ENCODE results near the gene MTAP.

The MTAP gene

GRCh38 chr9:21802418-21803000 is at the start of gene MTAP:
MTAP (plus strand) TSS chr9:21802636; CDS start chr9:21802749, 113 bp downstream.
- DNase-seq (ENCODE audit: extremely low read depth in 1 of 2, low read depth in 1 of 2): peak in 1 of 2 donors; percentile 42

DNA sequence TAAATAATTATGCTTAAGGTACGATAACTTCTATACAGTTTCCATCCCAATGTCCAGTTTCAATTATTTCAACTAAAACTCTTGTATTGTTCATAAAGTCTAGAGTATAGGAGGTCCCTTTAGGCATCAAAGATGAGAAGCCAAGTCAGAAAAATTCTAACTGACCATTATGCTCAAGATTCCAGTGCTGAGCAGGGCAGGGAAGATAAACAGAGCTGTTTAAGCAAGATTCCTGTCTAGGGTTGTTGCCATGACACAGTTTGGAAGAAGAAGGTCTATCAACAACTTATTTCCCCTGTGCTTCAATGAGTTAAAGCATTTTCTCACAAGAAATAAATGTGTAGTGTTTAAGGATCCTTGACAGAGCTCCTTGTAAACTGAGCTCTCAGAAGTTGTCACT is 48.9 kb upstream of the MTAP start:
- DNase-seq (ENCODE audit: extremely low read depth in 1 of 2, low read depth in 1 of 2): no peak

- DNase-seq (ENCODE audit: extremely low read depth in 1 of 2, low read depth in 1 of 2): no peak
Observed at GRCh38 chr9:21754741-21755140, 47.7 kb upstream of the MTAP start.

GRCh38 chr9:21758540-21758939 is 43.9 kb upstream of the MTAP start:
- DNase-seq (ENCODE audit: extremely low read depth in 1 of 2, low read depth in 1 of 2): no peak

DNA sequence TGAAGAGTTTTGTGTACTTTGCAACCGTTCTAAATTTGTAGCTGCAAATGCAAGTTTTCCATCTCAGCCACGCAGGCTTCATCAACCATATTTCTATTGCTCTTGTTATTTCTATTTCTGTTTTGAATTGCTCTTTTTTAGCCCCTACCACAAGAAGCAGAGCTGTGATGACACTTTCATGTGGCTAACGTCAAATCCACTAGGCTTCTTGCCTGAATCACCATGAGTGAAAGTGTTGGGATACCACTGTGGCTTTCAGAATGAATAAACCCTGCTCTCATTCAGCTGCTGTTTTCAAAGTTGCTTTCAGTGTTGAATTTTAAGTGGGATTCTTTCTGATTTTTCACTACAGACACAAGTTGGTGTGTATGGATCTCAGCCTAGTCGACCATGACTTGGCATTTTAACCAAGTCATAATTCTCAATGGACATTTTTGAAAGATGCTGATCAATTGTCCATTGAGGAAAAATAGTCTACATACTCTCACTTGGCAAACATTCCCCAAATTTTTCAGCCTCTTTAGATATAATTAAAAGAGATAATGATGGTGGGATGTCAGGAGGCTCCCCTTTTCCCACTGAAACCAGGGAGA is 41.0 kb upstream of the MTAP start:
- DNase-seq (ENCODE audit: extremely low read depth in 1 of 2, low read depth in 1 of 2): no peak

- DNase-seq (ENCODE audit: extremely low read depth in 1 of 2, low read depth in 1 of 2): no peak
Observed at GRCh38 chr9:21762064-21762463, 40.4 kb upstream of the MTAP start.

DNA sequence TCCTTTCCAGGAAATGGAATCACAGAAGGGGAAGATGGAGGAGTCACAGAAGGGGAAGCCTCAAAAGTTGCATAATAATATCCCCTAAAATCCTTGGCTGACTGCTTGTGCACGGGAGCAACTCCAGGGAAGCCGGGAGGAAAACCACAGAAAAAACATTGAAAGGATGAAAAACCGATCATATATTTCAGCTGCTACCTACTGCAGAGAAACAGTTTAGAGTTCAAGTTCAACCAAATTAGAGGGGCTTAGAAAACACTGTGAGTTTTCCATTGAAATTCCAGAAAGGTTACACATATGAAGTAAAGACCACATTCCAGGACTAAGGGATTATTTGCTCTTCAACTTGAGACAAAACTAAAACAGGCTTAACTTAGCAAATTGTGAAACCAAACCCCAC is 37.6 kb upstream of the MTAP start:
- DNase-seq (ENCODE audit: extremely low read depth in 1 of 2, low read depth in 1 of 2): no peak

DNA sequence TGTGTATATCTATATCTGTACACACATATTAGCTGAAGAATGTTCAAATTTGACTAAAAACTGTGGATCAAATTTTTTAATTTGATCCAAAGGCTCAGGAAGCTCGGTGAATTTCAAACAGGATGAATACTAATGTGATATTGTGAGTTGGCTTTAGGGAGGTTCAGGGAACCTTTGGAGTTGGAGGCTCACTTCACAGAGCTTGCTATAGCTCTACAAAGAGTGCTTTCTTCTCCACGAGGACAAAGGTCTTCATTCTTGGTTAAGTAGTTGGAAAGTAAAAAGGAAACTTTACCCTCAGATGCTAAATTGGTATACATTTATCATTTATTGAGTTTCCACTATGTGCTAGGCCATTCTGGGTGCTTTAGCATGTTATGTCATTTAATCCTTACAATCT is 36.3 kb upstream of the MTAP start:
- no peak for DNase-seq (ENCODE audit: extremely low read depth in 1 of 2, low read depth in 1 of 2)

DNA sequence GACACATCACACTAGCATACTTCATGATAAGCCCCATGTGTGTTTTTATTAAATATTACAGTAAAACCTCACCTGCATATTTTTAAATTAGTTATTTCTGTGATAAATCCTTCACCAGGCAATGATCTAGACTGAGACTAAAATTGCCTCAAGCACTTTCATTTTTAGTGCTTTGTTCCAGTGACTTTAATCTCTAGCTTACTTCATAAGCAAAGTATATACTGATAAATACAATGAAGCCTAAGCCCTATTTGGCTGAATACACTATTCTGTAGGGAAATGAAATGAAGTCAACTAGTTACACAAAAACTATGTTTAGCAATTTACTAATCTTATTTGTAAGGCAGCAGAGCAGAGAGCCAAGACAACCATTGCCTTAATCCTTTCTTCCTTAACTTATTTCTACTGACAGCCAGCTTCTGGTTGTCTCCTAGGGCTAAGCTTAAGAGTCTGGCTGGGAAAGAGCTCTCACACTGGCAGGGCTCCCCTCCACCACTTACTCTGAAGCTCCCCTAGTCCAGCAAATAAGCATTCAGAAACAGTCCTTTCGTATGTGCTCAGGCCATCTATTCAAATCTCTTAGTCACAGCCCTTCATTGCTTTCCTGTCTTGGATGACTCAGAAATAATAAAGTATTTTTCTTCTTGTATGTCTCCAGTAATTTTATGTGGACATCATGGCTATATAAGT is 31.4 kb upstream of the MTAP start:
- no peak for DNase-seq (ENCODE audit: extremely low read depth in 1 of 2, low read depth in 1 of 2)

GRCh38 chr9:21777701-21778100 is 24.7 kb upstream of the MTAP start:
- no peak for DNase-seq (ENCODE audit: extremely low read depth in 1 of 2, low read depth in 1 of 2)

- no peak for DNase-seq (ENCODE audit: extremely low read depth in 1 of 2, low read depth in 1 of 2)
Observed at GRCh38 chr9:21778304-21778703, 24.1 kb upstream of the MTAP start.

DNA sequence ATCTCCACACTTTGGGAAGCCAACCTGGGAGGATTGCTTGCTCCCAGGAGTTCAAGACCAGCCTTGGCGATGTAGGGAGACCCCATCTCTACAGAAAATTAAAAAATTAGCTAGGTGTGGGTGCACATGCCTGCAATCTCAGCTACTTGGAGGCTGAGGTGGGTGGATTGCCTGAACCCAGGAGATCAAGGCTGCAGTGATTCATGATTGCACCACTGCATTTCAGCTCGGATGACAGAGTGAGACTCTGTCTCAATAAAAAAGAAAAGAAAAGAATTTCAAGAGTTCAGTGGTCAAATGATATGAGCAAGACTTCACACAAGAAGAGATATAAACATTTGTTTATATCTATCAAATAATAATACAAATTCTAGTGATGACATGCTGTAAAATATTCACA is 23.0 kb upstream of the MTAP start:
- no peak for DNase-seq (ENCODE audit: extremely low read depth in 1 of 2, low read depth in 1 of 2)

DNA sequence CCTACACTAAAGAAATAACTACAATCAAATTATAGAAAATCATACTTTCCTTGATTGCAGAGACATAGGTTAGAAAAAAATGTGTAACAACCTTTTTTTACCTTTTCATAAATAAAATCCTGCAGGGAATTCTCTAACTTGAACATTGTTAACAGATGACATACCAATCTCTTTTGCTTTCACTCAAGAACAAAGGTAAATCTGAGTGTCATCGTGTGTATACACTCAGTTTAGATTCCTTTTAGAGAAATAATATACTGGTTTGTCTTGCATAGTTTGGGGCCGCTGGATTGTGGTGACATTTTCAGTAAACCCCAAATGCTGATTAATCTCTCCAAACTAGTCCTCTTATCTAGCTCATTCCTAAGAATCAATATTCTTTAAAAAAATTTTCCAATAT is 20.8 kb upstream of the MTAP start:
- no peak for DNase-seq (ENCODE audit: extremely low read depth in 1 of 2, low read depth in 1 of 2)

DNA sequence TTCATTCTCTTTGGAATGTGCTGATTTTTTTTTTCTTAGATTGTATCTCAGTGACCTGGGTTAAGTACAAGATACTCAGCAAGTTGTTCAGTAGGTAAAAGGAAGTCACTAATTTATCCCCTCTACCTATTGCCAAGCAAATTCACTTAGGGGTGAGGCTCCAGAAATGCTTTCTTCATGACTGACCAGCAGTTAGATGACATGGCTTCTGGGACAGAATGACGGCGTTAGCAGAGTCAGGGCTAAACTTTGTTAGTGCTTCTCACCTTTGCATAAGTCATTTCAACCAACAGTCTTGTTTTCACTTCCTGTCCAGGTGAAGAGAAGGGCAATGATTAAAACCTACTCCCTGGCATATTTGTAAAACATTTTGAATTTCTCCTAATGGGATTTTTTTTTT is 20.2 kb upstream of the MTAP start:
- no peak for DNase-seq (ENCODE audit: extremely low read depth in 1 of 2, low read depth in 1 of 2)

DNA sequence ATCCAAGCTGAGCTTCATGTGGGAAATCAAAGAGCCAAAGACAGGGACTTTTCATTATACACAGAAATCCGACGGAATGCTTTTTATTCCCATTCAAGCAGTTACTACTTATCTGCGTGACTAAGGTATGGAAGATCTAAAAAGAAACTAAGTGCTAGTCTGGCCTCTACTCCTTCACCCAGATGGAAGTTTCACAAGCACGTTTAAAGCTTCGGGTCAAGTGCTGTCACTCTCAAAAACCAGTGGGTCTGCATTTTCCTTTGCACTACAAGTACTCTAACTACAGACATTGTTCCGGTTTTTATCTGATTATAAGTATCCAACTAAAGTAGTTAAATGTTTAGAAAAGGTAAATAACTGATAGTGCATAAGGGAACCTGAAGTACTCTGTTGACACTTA is 13.7 kb upstream of the MTAP start:
- no peak for DNase-seq (ENCODE audit: extremely low read depth in 1 of 2, low read depth in 1 of 2)

- no peak for DNase-seq (ENCODE audit: extremely low read depth in 1 of 2, low read depth in 1 of 2)
Observed at GRCh38 chr9:21789541-21790037, 12.8 kb upstream of the MTAP start.

GRCh38 chr9:21795483-21795882 is 7.0 kb upstream of the MTAP start:
- no peak for DNase-seq (ENCODE audit: extremely low read depth in 1 of 2, low read depth in 1 of 2)

- no peak for DNase-seq (ENCODE audit: extremely low read depth in 1 of 2, low read depth in 1 of 2)
Observed at GRCh38 chr9:21796768-21797167, 5.7 kb upstream of the MTAP start.

- DNase-seq (ENCODE audit: extremely low read depth in 1 of 2, low read depth in 1 of 2): no peak
Observed at GRCh38 chr9:21800931-21801682, 1.3 kb upstream of the MTAP start.

- DNase-seq (ENCODE audit: extremely low read depth in 1 of 2, low read depth in 1 of 2): no peak
Observed at GRCh38 chr9:21801683-21802417, 586 bp upstream of the MTAP start.

DNA sequence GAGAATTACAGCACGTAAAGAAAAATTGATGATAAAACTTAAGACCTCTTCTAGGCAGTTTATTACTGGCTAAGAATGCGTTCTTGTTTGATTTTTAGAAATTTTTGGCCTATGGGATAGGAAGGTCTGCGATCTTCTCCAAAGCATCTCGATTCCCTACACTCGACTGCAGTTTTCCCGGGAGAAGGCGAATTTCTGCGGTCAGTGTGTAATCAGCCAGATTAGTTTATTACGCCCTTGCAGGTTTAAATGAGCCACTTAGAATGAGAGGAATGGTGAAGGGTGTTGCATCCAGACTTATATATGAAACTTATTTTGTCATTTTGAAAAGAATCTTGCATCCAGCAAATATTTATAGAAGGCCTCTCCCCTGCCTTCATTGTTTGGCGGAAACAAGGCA is 1.2 kb downstream of the MTAP start:
- no peak for DNase-seq (ENCODE audit: extremely low read depth in 1 of 2, low read depth in 1 of 2)

Measured in activated CD8-positive, alpha-beta memory T cell treated with anti-CD3 and anti-CD28 coated beads for 1 hour (primary cell).